Stimulated activated CD4-positive, alpha-beta T cell treated with anti-CD3 and anti-CD28 coated beads, Interleukin-1b, Interleukin-23, amount 100 ng/mL, for 24 hours (primary cell): Measurements from ENCODE around the gene NFATC2.
"Not testable (repeated sequence)": the region's sequence is repeated elsewhere in the genome, so short reads cannot be mapped to it uniquely, and the experiment has no call there.

Source experiments
- DNase-seq, 4 experiments: peaks; one replicate each; pipeline ENCODE4 v3.0.0-alpha.2; 2020; ENCODE audit warnings: low read depth in 4 of 4, low spot score in 1 of 4

NFATC2 gene

GRCh38 chr20:51360451-51361201 is 181.9 kb downstream of the NFATC2 start:
- DNase-seq = no peak

DNA sequence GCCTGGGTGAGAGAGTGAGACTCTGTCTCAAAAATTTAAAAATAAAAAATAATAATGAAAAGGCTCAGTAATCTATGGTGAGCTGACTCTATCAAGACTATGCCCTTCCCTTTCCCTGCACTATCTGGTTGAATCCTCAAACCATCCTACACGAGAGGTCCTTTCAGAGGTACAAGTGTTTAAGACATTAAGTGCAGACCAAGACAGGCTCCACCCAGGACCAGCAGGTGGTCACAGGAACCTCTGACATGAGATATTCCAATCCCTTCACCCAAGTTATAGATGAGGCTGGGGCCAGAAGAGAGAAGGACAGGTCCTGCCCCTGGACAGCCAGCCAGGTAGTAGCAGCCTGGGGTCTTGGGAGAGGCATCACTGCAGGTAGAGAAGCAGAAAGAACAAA is 182.6 kb downstream of the NFATC2 start:
- DNase-seq = no peak

DNA sequence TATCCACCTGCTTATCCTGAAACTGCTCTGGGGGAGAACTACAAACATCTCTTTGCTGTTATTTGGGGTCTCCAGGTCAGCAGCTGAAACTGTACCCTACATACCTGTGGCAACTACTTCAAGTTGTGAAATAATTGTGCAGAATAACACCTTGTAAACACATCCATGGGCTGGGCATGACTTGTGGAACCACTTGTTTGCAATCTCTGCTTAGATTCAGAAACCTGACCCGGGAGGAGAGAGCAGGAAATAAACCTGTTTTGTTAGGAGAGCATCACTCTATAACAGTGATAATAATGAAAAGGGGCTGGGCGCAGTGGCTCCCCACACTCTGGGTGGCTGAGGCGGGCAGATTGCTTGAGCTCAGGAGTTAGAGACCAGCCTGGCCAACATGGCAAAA is 183.1 kb downstream of the NFATC2 start:
- DNase-seq = no peak

DNA sequence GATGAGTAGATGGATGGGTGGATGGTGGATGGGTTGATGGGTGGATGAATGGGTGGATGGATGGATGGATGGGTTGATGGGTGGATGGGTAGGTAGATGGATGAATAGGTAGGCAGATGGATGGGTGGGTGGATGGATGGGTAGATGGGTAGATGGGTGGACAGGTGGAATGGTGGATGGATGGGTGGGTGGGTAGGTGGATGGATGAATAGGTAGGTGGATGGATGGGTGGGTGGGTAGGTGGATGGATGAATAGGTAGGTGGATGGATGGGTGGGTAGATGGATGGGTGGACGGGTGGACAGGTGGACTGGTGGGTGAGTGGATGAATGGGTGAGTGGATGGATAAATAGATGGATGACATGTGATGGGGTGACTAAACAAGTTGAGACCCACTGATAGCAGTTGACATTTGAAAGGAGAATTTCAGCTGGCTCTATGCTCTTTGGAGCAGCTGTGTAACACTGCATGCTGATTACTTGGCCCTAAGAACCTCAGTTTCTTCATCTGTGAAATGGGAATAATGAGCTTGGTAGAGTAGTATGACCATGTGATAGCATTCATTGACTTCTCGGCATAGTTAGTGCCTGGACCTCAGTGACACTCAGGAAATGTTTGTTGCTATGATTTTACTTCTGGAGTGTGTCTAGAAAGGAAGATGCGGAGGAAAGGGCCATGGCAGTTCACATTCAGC is 184.3 kb downstream of the NFATC2 start:
- no peak for DNase-seq

DNA sequence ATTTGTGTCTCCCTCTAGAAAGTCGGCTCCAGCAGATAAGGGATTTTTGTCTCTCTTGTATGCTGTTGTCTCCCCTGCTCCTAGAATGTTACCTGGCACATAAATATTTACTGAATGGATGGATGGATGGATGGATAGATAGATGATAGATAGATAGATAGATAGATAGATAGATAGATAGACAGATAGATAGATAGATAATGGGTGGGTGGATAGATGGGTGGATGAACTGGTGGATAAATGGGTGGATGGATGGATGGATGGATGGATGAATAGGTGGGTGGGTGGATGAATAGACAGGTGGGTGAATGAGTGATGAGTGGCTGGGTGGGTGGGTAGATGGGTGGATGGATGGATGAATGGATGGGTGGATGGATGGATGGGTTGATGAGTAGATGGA is 185.0 kb downstream of the NFATC2 start:
- DNase-seq = no peak

GRCh38 chr20:51356871-51357270 is 185.6 kb downstream of the NFATC2 start:
- DNase-seq = no peak

GRCh38 chr20:51354769-51355319 is 187.7 kb downstream of the NFATC2 start:
- no peak for DNase-seq

GRCh38 chr20:51354191-51354768 is 188.2 kb downstream of the NFATC2 start:
- no peak for DNase-seq

- no peak for DNase-seq
These were observed 189.0 kb downstream of the NFATC2 start for GRCh38 chr20:51353491-51353890.

- DNase-seq = no peak
These were observed 189.7 kb downstream of the NFATC2 start for GRCh38 chr20:51352791-51353190.

DNA sequence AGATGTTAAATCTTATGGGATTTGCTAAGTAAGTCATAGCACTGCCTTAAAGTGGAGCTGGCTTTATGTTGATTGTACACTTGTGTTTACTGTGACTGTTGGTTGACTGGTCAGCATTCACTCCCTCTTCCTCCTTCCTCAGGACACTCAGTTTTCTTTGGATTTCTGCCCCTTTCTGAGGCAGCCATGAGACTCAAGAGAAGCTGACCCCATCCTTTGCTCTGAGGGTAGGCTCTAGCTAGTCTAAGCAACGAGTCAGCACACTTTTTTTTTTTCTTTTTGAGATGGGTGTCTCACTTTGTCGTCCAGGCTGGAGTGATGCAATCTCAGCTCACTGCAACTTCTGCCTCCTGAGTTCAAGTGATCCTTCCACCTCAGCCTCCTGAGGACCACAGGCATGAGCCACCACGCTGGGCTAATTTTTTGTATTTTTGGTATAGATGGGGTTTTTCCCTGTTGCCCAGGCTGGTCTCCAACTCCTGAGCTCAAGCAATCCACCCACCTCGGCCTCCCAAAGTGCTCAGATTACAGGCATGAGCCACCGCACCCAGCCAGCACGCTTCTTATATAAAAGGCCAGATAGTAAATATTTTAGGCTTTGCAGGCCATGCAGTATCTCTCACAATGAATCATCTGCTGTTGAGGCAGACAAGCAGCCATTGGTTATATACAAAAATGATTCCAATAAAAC is 191.4 kb downstream of the NFATC2 start:
- DNase-seq = no peak

- no peak for DNase-seq
These were observed 193.6 kb downstream of the NFATC2 start for GRCh38 chr20:51348876-51349275.

DNA sequence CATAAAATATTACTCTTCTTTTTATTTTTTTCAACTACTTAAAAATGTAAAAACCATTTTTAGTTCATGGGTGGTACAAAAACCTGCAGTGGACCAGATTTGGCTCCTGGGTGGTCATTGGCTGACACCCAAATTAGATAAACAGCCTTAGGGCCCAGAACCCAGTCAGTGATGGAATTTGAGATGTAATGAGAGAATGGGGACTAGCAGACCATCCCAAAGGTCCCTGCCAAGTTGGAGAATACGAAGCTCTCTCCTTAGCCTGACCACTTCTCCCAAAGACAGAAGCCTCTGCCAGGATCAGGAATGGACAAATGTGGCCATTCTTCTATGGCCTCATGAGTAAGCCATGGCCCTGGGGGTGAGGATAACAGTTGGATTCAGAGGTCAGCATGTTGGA is 194.7 kb downstream of the NFATC2 start:
- DNase-seq = no peak

GRCh38 chr20:51346686-51347485 is 195.6 kb downstream of the NFATC2 start:
- DNase-seq = no peak

DNA sequence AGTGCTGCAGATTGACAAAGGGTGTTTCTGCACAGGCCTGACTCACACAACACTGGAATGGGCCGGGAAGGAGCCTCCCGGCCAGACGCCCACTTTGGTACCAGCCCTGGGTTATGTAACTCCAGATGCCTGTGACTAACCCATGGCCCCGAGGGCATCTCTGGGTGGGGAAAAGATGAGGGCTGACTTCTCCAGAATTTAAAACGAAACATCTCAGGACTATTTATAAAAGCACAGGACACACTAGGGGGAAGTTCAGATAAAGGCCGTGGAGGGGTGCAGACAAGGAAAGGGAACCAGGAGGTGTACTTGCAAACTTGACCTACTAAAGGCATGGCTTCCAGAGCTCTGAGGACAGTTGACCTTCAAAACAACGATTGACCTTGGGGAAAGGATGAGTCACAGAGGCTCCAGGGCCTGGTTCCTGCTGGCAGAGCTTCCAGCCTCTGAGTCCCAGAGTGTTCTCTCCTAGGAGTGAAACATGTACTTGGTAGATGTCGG is 196.9 kb downstream of the NFATC2 start:
- DNase-seq = no peak

GRCh38 chr20:51343802-51344201 is 198.7 kb downstream of the NFATC2 start:
- DNase-seq = not testable (repeated sequence)

- no peak for DNase-seq
These were observed 199.8 kb downstream of the NFATC2 start for GRCh38 chr20:51342510-51343236.

GRCh38 chr20:51341581-51341980 is 200.9 kb downstream of the NFATC2 start:
- DNase-seq = no peak

GRCh38 chr20:51340451-51340840 is 202.1 kb downstream of the NFATC2 start:
- no peak for DNase-seq
